AG08396 (cell line): ENCODE data around the gene CCDC186.

Source experiments
- DNase-seq: peaks from one replicate; pipeline ENCODE4 v3.0.0; 2012; ENCODE audit warnings: low spot score, mixed read lengths

The CCDC186 gene

GRCh38 chr10:114173921-114174694 lies at the start of gene CCDC186:
TSS of gene CCDC186 (minus strand) at chr10:114174203. CDS start at chr10:114163268, 10,935 bp downstream.
- peak; percentile 94 for DNase-seq

DNA sequence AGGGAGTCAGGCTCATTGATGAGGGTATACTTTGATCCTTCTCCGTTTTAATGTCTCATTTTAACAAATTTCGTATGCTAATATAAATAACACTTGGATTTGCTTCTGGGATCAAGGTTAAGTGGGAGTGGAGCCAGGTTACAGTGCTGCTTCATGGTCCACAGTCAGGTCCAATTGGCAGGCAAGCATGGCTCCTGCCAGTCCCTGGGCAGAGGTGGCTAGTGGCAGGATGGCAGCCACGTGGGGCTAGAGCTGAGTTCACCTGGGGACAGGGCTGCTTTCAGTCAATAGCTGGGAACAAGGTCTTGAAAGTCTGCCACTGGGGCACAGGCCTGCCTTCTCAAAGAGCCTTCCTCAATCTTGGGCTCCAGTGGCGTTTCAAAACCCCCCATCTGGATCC lies 49.1 kb upstream of the CCDC186 start:
- no peak for DNase-seq

DNA sequence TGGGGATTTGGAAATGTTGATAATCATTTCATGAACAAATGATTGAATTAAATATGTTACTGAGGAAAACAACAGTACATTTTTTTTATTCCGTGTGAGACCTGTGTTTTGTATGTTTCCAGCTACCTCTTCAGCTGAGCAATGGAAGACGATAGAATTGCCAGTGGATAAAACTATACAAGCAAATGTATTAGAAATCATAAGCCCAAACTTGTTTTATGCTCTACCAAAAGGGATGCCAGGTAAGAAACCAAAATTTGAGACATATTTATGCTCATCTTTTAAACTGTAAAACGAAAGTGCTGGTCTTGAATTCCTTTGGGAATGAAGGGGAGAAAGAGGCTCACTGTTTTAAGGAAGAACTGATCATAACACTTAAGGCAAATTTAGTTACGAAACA lies 47.2 kb upstream of the CCDC186 start:
- DNase-seq = no peak

DNA sequence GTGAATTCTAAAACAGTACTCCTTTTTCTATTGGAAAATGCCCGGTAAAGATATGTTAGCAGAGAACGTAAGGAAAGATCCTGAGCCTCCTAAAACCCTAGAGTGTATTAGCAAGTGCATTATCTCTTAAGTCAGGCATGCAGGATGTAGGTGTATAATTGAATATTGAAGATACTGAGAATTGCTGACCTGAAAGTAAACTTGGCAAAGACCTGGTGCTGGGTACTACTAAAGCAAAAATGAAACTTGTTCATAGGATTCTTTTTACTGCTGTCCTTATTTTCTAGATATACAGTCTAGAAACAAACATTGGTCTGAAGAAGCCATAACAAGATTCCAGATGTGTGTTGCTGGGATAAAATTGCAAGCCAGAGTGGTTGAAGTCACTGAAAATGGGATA lies 46.3 kb upstream of the CCDC186 start:
- DNase-seq = no peak

DNA sequence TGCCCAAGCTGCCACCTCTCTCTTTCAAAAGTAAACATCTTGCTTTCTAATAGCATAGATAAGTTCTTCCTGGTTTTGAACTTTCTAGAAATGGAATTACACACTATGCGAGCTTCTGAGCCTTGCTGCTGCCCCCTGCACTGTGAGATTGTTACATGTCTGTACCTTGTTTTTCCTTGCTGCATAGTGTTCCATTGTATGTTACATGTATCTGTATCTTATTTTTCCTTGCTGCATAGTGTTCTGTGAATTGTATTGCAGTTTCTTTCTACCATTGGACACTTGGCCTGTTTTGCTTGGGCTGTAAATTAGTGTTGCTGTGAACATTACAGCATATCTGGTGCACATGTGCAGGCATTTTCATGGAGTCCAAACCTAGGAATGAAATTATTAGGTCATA lies 41.0 kb upstream of the CCDC186 start:
- DNase-seq = no peak

GRCh38 chr10:114212153-114212552 lies 38.1 kb upstream of the CCDC186 start:
- no peak for DNase-seq

GRCh38 chr10:114208351-114208750 lies 34.3 kb upstream of the CCDC186 start:
- no peak for DNase-seq

DNA sequence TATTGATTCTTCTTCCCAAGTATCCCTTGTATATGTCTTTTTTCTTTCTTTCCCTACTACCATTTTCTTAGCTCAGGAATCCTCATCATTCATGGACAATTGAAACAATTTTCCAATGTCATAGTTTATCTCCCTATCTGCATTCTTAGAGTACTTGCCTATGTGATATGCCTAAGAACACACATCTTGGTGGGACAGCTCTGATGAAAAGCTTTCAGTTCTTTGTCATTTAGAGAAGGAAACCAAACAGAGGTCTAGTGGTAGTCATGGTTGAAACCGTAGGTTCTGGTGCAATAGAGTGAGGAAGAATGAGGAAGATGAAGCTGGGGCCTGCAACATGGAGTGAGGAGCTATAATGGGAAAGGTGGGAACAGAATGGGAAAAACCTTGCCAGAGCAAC lies 33.3 kb upstream of the CCDC186 start:
- DNase-seq = no peak

GRCh38 chr10:114206902-114207301 lies 32.9 kb upstream of the CCDC186 start:
- DNase-seq = no peak

DNA sequence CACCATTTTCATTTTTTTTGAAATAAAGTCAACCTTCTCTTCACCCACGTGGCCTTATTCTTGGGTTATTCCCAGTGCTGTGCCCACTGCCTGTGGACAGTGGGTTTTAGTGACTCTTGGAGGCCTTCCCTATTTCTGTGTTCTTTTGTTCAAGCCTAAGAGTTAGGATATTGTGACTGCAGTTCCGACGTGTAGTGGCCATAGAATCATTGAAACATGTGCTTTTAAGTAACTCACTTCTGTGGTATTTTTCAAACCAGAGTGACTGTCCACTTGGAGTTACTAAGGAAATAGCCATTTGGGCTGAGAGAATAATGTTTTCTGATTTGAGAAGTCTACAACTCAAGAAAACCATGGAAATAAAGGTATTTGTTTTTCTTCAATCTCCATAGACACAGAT lies 28.8 kb upstream of the CCDC186 start:
- no peak for DNase-seq

DNA sequence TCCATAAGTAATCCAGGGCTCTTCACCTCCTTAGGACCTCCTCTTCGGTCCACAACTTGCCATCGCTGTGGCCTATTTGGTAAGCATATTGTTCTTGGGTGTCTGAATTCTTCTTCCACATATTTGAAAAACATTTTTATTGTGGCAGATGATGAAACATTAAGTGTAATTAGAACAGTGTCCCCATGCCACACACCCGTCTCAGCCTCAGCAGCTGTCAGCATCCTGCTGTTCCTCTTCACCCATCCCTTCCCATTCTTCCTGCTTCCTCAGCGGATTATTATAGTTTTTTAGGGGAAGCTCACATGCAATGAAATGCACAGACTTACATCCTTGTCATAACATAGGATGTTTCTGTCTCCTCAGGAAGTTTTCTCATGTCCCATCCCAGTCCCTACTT lies 25.2 kb upstream of the CCDC186 start:
- DNase-seq = no peak

DNA sequence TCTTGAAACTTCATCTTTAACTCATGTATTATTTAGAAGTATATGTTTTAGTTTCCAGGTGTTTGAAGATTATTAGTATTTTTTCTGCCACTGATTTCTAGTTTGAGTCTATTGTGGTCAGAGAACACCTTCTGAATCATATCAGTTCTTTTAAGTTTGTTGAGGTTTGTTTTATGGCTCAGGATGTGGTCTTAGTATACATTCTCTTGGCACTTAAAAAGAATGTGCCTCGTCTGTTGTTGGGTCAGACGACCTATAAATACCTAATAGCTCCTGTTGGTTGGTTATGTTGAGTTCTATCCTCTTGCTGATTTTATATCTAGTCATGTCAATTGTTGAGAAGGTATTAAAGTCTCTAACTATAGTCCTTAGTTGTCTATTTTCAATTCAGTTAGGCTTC lies 21.1 kb upstream of the CCDC186 start:
- DNase-seq = no peak

DNA sequence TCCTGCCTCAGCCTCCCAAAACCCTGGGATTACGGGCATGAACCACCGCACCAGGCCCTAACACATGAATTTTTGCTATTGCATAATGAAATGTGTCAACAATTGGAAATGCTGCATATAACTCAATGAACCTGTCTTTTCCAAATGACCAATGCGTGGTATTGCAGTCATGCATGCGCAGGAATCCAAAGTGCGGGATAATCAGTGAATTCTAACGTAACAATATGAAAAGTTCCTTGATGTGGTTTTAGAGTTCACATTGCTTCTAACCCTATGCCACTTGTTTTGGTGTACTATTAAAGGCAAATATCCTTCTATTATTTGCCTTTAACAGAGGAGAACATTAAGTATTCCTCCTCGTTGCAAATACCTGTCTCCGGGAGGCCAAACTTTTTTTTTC lies 15.7 kb upstream of the CCDC186 start:
- no peak for DNase-seq

- DNase-seq = no peak
Observed at GRCh38 chr10:114188900-114189299, 14.9 kb upstream of the CCDC186 start.

DNA sequence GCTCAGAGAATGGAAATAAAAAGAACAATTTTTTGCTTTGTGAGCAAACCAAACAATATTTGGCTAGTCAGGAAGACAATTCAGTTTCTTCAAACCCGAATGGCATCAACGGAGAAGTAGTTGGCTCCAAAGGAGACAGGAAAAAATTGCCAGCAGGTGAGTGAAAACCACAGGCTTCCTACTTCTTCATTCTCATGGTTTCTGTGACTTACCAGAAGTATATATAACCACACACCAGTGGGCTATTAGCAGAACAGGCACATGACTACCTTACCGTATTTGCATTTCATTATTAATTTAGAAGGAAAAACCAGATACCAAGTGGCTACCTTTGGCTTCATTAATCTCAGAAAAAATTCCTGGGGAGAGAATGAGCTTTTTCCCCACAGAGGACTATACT lies 14.0 kb upstream of the CCDC186 start:
- DNase-seq = no peak

GRCh38 chr10:114184276-114184675 lies 10.3 kb upstream of the CCDC186 start:
- no peak for DNase-seq

DNA sequence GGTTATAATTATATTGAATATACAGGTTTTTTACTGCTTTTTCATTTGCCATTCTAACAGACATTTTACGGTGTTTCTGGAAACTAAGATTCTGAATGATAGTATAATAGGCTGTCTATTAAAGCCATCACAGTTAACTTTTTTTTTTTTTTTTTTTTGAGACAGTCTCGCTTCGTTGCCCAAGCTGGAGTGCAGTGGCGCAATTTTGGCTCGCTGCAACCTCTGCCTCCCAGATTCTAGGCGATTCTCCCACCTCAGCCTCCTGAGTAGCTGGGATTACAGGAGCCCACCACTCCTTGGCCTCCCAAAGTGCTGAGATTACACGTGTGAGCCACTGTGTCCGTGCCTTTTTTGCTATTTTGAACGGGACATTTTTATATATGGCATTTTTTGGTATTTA lies 9.6 kb upstream of the CCDC186 start:
- DNase-seq = no peak

DNA sequence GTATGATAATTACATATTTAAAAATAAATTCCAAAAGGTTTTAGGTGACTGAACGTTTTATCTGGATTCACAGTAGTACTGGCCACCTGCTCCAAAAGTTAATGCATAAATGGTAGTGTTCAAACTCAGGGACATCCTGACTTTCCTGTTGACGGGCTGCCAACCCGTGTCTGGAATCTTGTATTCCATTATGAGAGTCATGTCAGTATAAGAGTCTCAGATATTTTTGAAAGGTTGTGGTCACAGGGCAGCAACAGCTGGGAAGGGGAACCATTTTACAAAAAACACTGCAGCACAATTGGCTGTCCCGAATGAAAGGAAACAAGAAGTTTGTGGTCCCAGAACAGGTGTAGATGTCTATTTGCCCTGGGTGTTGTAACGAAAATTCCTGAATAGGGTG lies 8.0 kb upstream of the CCDC186 start:
- DNase-seq = no peak

DNA sequence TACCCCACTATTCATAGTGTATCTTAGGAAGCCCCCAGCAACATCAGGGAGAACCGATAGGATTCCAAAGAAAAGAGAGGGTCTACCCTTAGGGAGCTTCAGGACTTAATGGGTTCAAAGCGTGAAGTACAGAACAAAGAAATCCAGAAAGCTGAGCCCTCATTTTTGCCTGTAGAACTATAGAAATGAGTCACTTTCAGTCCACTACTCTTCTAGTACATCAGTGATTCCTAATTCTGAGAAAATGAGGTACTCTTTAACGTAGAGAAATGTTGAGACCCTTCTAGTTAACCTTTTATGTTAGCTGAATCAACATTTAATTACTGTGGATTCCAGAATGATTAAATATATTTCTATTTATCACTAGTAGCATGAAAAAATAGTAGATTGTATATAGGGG lies 6.9 kb upstream of the CCDC186 start:
- no peak for DNase-seq

DNA sequence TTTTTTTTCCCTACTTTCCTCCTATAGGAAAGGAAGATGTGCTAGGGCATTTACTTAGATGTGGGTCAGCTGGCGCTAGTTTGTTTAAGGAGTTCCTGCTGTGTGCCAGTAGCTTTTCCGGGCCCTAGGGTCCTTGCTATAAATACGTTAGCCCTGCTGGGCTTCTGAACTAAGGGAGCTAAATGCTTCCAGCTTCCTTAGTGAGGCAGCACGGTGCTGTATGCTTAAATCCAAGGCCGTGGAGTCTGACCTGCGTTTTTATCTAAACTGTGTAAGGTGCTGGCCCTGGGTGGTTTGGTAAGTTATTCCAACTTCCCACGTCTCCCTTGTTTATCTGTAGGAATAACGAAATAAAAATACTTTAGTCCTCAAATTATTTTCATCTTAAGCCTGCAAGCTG lies 5.7 kb upstream of the CCDC186 start:
- no peak for DNase-seq

DNA sequence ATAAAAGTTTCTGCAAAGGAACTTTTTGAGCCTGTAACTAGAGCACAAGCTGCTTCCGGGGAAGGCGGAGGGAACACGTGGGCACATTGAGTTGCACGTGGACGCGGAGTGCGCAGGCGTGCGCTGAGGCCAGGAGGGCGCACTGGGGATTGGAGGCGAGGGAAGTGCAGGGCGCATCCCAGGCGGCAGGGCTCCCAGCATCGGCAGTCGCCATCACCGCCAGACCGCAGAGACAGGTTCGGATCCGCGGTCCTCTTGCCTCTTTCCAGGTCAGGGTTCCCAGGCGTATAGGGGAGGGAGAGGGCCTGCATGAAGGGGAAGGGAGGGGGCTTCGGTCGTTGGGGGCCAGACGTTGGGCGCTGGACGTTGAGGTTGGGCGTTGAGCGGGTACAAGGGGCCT lies 5.1 kb upstream of the CCDC186 start, which contains the start of gene TDRD1:
Gene TDRD1 (plus strand): TSS at position 206 of the 400 bp plus-strand sequence. CDS start 8,479 bp downstream, outside the sequence.
- DNase-seq = no peak

DNA sequence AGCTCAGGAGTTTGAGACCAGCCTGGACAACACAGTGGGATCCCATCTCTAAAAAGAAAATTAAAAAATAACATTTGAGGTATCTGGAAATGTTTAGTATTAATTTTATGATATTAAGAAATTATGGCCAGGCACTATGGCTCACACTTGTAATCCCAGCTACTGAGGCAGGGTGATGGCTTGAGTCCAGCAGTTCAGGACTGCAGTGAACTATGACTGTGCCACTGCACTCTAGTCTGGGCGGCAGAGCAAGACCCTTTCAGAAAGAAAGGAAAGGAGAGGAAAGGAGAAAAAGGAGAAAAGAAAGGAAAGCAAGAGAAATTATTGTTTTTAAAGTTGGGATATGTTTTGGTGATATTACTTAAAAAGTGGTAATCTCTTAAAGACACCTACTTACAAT lies 2.5 kb upstream of the CCDC186 start:
- DNase-seq = no peak

DNA sequence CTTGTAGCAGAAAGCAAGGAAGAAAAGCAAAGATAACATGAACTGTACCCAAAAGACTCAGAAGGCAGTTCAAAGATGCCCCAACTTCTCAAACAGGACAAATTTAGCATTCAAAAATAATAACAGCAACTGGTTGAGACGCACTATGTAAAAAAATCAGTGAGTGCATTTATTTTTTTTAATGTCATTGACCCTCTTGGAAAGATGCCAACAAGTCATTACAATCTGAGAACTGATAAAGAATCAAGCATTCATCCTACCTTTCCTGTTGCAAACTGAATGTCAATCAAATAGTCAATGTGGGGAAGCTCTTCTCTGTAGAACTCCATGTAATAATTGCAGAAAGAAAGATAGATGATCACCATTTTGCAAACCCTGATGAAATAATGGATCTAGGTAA lies 1.7 kb upstream of the CCDC186 start:
- DNase-seq = no peak

GRCh38 chr10:114174695-114175188 lies 739 bp upstream of the CCDC186 start:
- peak; percentile 42 for DNase-seq
